GM18873 (cell line): ENCODE results near the gene ANO9.

Experiments used
- ATAC-seq: cut with Tn5 transposase; IDR thresholded peaks from one replicate; pipeline ENCODE4 v1.9.1; 2021; ENCODE audit warnings: mild to moderate bottlenecking, moderate library complexity, moderate number of reproducible peaks; ENCODE audit not compliant: unreplicated experiment, low FRiP score

The ANO9 gene

DNA sequence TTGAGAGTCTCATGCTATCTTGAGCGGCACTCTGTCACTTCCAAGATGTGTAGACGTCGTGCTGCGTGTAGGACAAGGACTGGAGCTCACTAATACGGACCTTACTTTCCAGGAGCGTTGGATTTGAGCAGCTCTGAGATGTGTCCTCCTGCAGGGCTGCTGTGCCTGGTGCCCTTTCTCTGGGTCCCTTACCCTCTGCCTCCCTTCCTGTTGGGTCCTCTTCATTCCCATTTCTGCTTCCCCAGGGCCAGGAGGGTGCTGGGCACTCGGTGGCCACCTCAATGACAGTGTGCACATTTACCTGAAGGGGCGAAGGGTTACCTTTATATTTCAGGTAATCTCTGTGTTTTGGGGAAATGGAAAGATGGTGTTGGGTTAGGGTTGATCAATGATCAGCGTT is 12.2 kb upstream of the ANO9 start:
- no peak for ATAC-seq

DNA sequence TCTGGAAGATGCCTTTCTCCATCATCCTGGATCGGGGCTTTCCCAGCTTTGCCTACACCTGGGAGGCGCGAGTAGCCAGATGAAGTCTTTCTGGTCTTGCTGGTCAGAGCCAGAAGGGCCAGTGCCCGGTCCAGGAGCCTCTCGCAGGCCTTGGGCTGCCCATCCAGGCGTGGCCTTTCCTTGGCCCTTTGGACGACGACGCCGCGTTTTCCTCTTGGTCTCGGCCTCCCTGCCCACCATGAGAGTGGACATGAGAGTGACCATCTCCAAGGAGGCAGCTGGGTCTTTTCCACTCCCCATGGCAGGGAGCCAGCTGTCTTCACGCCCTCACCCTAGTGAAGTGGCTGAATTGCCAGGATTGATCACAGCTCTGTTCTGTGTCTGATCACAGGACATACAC is 11.8 kb upstream of the ANO9 start:
- no peak for ATAC-seq

DNA sequence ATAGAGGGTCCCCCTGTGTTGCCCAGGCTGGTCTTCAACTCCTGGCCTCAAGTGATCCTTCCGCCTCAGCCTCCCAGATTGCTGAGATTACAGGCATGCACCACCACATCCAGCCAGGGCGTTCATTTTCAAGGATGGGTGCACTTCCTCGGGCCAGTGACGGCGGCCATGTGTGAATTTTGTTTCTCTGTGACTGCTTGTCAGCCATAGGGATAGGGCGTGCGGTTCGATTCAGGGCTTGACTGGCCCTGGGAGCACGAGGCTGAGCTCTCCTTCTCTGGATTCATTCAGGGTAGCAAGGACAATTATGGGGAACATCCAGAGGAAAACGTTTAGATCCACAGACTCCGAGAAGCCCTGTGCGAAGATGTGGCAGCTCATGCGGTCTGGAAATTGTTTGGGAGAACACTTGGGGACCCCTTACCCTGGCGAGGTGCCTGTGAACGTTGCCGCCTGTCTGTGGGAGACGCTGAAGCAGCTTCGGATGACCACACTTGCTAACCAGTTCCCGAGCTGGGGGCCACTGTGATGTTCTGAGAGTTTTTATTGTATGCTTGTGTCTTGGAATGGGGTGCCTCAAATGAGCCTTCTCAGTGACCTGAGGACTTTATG is 11.2 kb upstream of the ANO9 start:
- no peak for ATAC-seq

DNA sequence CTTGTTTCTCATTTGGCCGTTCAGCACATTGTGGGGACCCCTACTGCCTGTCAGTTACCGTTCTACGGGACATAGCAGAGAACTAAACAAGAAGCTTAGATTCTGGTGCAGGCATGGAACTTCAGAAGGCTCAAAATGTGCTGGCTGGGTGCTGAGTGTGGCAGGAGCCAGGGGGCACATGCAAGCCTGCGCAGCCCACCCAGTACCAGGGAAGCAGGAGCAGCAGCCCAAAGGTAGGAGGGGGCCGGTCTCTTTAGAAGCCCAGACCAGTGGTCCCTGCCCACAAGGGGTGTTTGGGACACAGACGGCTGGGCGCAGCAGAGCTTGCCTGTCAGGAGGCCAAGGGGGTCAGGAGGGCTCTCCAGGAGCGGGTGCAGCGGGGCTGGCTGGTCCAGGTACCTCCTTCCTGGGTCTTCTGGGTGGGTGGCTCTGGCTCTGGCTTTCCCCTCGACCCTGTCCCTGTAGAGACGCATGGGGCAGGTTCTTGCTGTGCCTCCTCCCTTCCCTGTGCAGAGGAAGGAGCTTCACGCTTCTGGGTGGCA is 10.5 kb upstream of the ANO9 start:
- no peak for ATAC-seq

DNA sequence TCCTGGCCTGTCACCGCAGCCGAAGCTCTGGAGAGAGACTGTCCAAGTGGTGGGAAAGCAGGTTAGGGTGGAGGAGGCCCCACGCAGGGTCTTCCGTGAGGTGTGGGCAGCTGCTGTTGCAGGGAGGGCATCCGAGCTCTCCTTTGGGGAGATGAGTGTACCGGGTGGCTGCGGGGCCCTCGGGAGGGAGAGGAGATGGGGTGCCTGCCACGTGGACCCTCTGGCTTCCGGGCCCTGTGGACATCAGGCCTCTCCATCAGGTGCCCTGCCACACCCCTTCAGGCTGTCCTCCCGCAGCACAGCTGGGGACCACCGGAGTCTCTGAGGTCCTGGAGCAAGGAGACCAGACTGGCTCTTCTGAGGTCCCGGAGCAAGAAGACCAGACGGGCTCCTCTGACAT is 9.9 kb upstream of the ANO9 start:
- ATAC-seq = no peak

DNA sequence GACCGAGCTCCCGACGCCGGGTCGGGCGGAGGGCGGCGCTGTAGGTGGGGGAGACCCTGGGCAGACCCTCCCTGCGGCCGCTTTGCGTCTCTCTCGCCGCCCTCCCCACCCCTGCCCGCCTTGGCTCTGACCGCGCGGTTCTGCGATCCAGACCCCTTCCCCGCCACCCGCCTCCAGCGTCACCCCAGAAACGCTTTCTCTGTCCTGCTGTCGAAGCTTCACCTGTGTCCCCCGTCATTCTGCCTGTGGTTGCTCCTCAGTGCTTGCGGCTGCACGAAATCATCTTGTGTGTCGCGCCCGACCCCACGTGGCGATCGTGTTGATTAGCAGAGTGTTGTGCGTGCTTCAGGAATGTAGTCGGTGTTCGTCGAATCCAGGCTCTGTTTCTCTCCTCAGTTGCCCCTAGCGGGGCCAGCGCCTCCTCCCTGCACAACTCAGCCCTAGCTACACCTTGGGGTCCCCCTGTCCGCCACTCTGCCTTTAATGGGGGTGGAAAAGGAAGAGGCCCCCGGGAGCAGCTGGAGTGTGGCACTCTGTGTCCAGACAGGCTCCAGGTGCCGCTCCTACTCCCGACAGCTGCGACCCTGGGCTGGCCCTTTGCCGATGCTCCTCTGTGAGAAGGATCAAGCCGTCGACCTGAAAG is 9.1 kb upstream of the ANO9 start:
- no peak for ATAC-seq

DNA sequence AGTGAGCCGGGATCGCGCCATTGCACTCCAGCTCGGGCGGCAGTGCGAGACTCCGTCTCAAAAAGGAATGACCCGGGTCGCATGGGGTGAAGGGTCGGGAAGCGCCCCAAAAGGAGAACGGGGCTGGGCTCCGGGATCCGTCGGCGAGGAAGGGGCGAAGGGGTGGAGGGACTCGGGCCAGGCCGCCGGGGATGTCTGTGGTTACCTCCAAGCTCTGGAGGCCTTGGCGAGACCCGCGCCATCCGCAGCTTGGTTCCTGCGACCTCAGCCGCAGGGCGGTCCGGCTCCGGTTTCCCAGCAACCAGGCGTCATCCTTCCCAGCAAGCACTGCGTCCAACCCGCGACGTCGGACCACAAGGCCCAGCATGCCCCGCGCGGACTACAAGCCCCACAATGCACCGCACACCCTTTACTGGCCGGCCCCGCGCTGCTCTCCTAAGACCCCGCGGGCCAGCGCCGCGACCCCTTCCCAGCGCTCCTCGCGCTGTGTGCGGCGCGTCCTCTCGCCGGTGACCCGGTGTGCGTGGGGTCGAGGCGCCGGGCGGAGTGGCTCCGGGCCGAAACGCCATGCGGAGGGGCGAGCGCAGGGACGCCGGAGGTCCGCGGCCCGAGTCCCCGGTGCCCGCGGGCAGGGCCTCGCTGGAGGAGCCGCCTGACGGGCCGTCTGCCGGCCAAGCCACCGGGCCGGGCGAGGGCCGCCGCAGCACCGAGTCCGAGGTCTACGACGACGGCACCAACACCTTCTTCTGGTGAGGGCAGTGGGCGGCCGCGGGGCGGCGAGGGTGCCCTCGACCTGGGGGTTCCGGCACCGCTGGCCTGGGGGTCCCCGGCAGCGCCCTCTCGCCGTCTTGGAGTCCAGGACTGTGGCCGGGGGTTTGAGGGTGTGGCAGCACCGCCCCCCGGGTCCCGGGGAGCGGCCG is 8.3 kb upstream of the ANO9 start, which contains the start of gene PTDSS2:
TSS of gene PTDSS2 (plus strand) at position 391 of the 920 bp plus-strand sequence. CDS start at position 568, 177 bp downstream.
- peak; percentile 73 for ATAC-seq

DNA sequence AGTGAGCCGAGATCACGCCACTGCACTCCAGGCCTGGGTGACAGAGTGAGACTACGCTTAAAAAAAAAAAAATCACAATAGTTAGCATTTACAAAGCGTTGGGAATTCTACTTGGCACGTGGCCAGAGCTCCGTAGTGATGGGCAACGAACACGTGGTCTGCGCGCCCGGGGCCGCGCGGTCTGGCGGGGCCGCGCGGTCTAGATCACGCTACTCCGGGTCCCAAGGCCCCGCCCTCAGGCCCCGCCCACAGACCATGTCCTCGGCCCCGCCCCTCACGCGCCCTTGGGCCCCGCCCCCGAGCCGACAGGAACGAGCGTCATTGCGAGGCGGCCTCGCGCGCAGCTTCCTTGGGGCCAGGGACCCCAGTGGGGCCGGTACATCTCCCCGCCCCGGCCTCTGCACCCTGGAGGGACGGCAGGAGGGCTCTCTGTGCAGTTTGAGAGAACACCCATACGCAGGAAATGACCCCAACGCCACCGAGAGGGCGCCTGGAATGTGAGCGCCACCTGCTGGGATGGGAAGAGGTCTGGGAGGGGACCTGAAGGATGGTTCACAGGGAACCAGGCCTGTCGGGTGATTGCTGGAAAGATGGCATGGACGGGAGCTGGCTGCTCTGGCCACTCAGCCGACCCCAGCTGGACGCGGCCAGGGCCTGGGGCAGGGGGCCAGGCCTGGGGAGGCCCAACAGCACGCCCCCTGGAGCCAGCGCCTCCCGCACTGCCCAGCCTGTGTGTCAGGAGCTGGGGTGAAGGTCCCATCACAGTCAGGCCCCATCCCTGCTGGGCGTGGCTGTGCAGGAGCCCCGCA is 6.3 kb upstream of the ANO9 start:
- no peak for ATAC-seq

DNA sequence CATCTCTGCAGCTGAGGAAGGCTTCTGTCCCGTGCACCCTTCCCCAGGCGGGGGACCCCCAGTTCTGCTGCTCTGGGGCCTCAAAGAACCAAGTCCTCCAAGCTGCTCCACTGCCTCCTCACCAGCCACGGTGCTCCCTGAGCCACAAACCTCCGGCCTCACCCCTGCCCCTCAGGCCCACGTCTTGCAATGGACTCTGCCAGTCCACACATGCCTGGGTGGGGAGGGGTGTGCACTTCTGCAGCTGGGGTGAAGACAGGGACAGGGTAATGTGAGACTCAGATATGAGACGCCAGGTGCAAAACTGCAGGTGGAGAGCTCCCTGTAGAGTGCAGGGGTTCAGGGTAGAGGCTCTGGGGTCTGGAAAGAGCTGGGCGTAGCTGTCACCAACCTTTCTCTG is 5.1 kb upstream of the ANO9 start:
- no peak for ATAC-seq

DNA sequence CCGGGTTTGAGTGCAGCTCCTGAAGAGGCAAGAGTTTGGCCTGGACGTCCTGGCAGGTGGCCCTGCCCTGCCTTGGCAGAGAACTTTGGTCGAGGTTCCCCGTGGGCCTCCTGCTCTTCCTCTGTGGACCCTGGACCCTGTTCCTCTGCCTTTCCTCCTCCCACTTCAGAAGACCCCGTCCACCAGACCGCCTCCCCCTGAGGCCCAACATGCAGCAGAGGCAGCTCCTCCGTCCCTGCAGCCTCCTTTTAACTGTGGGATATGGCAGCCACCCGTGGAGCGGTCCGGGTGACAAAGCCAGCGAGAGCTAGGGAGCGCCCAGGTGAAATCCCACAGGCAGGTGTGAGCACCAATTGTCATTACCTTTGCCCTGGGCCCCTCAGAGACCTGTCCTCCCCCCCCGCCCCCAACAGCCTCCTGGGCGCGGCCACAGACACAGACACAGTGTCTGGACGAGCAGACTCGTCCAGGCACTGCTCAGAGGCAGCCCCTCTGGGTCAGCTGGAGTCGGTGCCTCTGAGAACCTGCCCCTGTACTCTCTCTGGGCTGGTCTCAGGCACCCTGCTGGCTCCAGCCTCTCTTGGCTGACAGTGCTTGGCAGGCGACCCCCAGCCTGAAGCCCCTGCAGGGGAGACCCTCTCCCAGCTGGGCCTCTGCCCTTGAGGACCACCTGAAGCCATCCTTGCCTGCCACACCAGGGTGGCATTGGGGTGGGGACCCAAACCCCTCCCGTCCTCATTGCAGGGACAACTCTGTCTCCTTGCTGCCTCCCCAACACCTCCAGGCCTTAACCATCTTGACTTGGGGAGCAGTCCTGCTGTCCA is 4.2 kb upstream of the ANO9 start:
- no peak for ATAC-seq

DNA sequence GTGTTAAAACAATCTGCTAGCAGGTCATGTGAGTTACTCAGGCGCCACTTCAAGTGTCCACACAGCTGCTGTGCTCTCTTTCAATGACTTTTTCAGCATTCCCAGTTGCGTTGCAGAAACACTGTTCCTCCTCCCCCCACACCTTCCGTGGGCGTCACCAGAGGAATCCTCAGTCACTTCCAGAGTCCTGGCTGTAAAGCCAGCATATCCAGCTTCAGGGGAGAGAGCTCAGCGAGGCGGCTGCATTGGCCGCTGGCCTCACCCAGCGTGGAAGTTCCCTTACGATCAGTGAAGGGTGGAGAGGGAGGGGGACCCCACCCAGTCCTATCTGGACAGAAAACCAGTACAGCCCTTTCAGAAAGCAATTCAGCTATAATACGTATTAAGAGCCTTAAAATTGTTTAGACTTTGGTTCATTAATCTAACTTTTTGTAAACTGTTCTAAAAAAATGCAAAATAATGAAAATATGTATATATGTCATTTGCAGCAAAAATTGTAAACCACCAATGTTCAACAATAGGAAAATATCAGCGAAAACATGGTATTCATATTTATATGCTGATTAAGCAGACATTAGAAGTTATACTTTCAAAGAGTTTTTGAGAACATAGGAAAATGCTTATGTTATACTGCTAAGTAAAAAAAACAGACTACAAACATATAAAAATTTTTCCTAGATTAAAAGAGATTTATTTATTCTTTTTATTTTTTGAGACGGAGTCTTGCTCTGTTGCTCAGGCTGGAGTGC is 2.8 kb upstream of the ANO9 start:
- ATAC-seq = no peak

DNA sequence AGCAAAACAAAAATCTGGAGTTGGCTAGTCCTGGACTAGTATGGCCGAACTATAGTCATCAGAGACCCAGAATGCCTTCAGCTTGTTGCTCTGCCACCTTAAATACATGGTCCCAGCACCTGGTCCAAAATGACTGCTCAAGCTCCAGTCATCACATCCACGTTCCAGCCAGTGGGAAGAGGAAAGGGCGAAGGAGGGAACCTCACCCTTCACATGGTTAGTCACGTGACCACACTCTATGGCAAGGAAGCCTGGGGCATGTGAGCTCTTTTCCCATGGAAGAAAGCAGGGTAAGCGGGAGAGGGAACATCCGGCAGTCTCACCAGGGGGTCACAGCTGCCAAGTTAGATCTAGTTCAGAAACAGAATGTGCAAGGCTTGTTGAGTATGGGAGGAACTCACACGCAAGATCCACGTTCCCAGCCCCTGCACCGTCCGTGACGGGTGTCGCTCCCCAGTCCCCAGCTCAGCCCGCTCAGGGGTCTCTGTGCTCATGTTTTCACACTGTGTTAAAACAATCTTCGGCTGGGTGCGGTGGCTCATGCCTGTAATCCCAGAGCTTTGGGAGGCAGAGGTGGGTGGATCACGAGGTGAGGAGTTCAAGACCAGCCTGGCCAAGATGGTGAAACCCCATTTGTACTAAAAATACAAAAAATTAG is 1.9 kb upstream of the ANO9 start:
- ATAC-seq = no peak

DNA sequence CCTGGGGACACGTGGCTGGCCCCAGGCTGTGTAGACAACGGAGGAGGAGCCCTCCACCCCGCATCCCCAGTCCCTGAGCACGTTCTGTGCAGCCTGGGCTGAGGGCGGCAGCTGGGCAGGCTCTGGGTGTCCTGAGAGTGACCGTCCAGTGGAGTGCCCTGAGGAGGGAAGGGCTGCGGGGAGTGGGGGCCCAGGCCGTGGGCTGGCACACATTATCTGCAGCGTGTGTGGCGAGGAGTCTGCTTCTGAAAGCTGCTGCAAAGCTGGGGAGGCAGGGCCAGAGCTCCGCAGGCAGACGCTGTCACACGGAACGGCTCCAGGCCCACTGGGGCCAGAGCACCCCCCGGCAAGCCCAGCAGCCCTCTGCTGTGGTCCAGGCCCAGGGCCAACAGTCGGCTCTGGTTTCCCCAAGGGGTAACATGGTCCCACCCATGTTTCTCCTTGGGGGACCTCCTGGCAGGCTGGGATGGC is 835 bp upstream of the ANO9 start:
- no peak for ATAC-seq

DNA sequence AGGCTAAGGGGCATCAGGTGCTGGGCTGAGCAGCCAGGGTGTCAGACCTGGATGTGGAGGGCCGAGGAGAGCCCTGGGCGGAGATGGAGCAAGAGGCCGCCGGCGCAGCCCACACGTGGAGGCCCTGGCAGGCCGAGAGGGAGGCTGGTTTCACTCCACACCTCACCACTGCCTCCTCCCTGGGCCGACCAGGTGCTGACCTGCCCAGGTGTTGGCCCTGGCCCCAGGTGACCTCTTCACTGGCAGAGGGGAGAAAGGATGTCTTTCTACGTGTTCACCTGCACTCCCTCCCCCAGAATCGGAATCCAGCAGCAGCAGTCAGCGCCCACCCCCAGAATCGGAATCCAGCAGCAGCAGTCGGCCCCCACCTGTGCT is 781 bp downstream of the ANO9 start:
- no peak for ATAC-seq

DNA sequence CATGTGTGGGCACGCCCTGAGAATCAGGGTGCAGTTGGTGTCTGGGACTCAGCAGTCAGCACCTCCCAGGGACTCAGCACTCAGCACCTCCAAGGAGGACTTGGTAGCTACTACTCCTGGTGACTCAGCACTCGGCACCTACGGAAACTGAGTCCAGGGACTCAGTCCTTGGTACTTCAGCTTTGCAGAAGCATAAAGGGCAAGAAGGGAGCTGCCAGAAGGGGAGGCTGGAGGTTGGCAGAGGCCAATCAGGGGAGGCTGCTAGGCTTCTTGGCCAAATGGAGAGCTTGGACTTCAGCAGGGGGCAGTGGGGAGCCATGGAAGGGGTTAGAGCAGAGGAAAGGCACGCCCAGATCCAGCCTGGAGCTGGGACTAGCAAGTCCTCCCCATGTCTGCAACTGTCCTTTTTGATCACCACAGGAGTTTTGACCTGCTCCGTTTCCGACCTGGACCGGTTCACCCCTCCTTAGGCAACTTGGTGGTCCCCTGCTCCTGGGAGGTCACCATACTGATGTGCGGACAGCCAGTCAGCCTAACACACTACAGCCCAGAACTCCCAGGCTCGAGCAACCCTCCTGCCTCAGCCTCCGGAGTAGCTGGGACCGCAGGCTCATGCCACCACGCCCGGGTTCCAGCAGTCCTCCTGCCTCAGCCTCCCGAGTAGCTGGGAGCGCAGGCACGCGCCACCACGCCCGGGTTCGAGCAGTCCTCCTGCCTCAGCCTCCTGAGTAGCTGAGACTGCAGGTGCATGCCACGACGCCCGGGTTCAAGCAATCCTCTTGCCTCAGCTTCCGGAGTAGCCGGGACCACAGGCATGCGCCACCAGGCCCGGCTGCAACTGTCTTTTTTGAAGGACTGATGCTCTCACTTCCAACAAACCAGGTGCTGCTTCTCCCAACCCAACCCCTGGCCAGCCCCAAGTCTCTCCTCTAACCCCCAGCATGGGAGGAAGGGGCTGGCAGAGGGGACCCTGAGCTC is 1.5 kb downstream of the ANO9 start:
- no peak for ATAC-seq

DNA sequence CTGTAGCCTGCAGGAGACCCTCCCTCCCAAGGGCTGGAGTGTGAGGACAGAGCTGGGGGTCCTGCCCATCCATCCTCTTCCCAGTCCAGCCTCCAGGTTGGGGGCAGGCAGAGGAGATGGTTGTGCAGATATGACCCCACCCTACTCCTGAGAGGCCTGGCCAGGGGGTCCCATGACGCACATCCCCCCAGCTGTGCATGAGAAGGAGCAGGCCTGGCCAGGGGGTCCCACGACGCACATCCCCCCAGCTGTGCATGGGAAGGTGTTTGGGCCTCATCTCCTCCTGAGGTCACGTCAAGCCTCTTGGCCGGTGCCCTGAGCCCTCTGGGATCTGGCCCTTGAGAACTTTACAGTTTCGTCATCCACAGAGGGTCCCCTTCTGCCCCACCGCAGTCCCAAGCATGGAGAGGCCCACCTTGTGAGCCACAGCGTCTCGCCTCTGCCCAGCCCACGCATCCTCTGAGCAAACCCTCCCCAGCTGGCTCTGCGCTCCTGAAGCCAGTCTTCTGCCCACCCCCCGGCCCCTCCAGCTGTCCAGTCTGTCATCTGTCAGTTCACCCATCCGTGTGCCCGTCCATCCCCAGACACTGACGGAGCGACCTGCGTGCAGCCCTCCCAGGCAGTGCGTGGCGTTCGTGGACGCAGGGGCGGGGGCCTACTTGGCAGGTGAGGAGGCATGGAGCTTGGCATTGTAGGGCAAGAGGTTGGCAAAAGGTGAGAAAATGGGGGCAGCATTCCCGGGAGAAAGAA is 2.3 kb downstream of the ANO9 start:
- no peak for ATAC-seq
